ENCODE results near the gene LIF. TPM values are rescaled to one million over a fixed set of nuclear protein-coding genes. Genes with fewer than 3 reads are reported as not detected.

Gene LIF
- polyA plus RNA-seq, 2 of the 4 experiments (the other 2 are of a cell fraction), result 40.7 to 54.5 TPM

GRCh38 chr22:30272781-30273601 is 26.4 kb upstream of the LIF start:
- DNase-seq (ENCODE audit: low read depth in 1 of 2, low spot score in 1 of 2) (no peak), ATAC-seq (no peak), FAIRE-seq (no peak)
- TF ChIP-seq, protein P1, sequence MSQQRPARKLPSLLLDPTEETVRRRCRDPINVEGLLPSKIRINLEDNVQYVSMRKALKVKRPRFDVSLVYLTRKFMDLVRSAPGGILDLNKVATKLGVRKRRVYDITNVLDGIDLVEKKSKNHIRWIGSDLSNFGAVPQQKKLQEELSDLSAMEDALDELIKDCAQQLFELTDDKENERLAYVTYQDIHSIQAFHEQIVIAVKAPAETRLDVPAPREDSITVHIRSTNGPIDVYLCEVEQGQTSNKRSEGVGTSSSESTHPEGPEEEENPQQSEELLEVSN (IDR thresholded peaks at IDR 0.05; ENCODE audit: borderline replicate concordance, low read depth), result no peak
- no peak for TF ChIP-seq TP53 (CRISPR knock-in tag; IDR thresholded peaks at IDR 0.05)
- TF ChIP-seq ZNF302 (CRISPR knock-in tag; IDR thresholded peaks at IDR 0.05), result no peak
- no peak for TF ChIP-seq PHF8 (IDR thresholded peaks at IDR 0.05; ENCODE audit: borderline replicate concordance, low read depth)
- TF ChIP-seq CHD2 (IDR thresholded peaks at IDR 0.05; ENCODE audit: low read length, partially characterized antibody), result no peak
- TF ChIP-seq CBX8 (IDR thresholded peaks at IDR 0.05), result no peak
- no peak for TF ChIP-seq CBX2 (IDR thresholded peaks at IDR 0.05; ENCODE audit: borderline replicate concordance, low read depth)
- TF ChIP-seq FOXS1 (CRISPR knock-in tag; IDR thresholded peaks at IDR 0.05), result no peak
- no peak for TF ChIP-seq RFX5 (IDR thresholded peaks at IDR 0.05)
- TF ChIP-seq, protein P2, sequence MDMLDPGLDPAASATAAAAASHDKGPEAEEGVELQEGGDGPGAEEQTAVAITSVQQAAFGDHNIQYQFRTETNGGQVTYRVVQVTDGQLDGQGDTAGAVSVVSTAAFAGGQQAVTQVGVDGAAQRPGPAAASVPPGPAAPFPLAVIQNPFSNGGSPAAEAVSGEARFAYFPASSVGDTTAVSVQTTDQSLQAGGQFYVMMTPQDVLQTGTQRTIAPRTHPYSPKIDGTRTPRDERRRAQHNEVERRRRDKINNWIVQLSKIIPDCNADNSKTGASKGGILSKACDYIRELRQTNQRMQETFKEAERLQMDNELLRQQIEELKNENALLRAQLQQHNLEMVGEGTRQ (IDR thresholded peaks at IDR 0.05), result no peak
- TF ChIP-seq HDAC2 (IDR thresholded peaks at IDR 0.05), result no peak
- no peak for TF ChIP-seq EP300 (IDR thresholded peaks at IDR 0.05)
- no peak for TF ChIP-seq POLR2A (IDR thresholded peaks at IDR 0.05; ENCODE audit: low read length)
- TF ChIP-seq, protein P3, sequence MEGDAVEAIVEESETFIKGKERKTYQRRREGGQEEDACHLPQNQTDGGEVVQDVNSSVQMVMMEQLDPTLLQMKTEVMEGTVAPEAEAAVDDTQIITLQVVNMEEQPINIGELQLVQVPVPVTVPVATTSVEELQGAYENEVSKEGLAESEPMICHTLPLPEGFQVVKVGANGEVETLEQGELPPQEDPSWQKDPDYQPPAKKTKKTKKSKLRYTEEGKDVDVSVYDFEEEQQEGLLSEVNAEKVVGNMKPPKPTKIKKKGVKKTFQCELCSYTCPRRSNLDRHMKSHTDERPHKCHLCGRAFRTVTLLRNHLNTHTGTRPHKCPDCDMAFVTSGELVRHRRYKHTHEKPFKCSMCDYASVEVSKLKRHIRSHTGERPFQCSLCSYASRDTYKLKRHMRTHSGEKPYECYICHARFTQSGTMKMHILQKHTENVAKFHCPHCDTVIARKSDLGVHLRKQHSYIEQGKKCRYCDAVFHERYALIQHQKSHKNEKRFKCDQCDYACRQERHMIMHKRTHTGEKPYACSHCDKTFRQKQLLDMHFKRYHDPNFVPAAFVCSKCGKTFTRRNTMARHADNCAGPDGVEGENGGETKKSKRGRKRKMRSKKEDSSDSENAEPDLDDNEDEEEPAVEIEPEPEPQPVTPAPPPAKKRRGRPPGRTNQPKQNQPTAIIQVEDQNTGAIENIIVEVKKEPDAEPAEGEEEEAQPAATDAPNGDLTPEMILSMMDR (IDR thresholded peaks at IDR 0.05), result no peak
- TF ChIP-seq NFE2L2 (conservative IDR thresholded peaks at IDR 0.05; ENCODE audit: low read length), result no peak
- TF ChIP-seq, protein P4, sequence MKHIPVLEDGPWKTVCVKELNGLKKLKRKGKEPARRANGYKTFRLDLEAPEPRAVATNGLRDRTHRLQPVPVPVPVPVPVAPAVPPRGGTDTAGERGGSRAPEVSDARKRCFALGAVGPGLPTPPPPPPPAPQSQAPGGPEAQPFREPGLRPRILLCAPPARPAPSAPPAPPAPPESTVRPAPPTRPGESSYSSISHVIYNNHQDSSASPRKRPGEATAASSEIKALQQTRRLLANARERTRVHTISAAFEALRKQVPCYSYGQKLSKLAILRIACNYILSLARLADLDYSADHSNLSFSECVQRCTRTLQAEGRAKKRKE (CRISPR knock-in tag; IDR thresholded peaks at IDR 0.05; ENCODE audit: low read depth), result no peak
- TF ChIP-seq ZSCAN20 (CRISPR knock-in tag; IDR thresholded peaks at IDR 0.05), result no peak
- no peak for TF ChIP-seq JUN (IDR thresholded peaks at IDR 0.05)
- TF ChIP-seq NR3C1 (IDR thresholded peaks at IDR 0.05), result no peak
- CTCF ChIA-PET, result interaction anchor here (1.3 to 1.5 kb wide), 2 partner anchors 10 to 15 kb away, joined by 4 to 6 read pairs; no protein-coding TSS in a partner anchor
- no peak overlapping the region for H3K4me2 ChIP-seq
- no peak overlapping the region for H3K4me3 ChIP-seq
- no peak overlapping the region for H3K27ac ChIP-seq
- H3K9me3 ChIP-seq, result no peaks in the 10 kb centered on the region
- POLR2A ChIA-PET, result no interaction called here
- peaks cover 7% of the 10 kb centered on the region; the same call in 1 of the 3 replicates for H3K4me1 ChIP-seq
- WGBS (ENCODE audit: missing lambda C conversion rate), result 84% methylated on average over 16 of the region's 16 CpGs

DNA sequence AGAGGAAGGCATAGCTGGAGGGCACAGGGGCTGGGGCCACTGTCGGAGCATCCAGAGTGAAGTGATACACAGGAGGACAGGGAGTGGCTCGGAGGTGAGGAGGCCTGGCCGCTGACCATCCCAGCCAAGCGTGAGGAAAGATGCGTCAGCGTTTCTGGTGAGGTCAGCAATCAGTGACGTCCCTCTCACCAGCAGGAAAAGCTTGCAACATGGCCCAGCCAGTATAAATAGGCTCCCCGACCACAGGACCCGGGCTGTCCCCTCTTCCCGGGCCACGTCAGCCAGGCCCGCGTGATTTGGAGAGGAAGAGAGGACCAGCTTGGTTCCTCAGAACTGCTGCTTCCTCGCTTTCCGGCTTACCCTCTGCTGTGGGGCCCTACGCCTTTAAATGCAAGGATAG is 24.3 kb upstream of the LIF start:
- FAIRE-seq (no peak), DNase-seq (ENCODE audit: low read depth in 1 of 2, low spot score in 1 of 2) (no peak), ATAC-seq (peak in 1 of 2 experiments; percentile 15; a peak in 2 of 6 replicates)
- 79% methylated on average over 12 of the region's 16 CpGs for WGBS (ENCODE audit: missing lambda C conversion rate)
- POLR2A ChIA-PET, result no interaction called here
- H3K4me1 ChIP-seq, result no peaks in the 10 kb centered on the region
- no peak overlapping the region for H3K4me3 ChIP-seq
- no peak overlapping the region for H3K4me2 ChIP-seq
- no peak for TF ChIP-seq CHD2 (IDR thresholded peaks at IDR 0.05; ENCODE audit: low read length, partially characterized antibody)
- peak; percentile 78 for TF ChIP-seq MAFK (IDR thresholded peaks at IDR 0.05; ENCODE audit: partially characterized antibody)
- no peaks in the 10 kb centered on the region for H3K9me3 ChIP-seq
- CTCF ChIA-PET, result interaction anchor here (1.0 to 4.0 kb wide), 3 partner anchors 10 to 163 kb away, joined by 3 to 17 read pairs (median 5); no protein-coding TSS in a partner anchor
- H3K27ac ChIP-seq, result 0 out of 6 replicates have a peak overlapping the region, but pooled peaks of 1 of the 2 experiments have one; percentile 24

All from A549 (cell line).